ENCODE measurements around the gene PCYT2.

DNA sequence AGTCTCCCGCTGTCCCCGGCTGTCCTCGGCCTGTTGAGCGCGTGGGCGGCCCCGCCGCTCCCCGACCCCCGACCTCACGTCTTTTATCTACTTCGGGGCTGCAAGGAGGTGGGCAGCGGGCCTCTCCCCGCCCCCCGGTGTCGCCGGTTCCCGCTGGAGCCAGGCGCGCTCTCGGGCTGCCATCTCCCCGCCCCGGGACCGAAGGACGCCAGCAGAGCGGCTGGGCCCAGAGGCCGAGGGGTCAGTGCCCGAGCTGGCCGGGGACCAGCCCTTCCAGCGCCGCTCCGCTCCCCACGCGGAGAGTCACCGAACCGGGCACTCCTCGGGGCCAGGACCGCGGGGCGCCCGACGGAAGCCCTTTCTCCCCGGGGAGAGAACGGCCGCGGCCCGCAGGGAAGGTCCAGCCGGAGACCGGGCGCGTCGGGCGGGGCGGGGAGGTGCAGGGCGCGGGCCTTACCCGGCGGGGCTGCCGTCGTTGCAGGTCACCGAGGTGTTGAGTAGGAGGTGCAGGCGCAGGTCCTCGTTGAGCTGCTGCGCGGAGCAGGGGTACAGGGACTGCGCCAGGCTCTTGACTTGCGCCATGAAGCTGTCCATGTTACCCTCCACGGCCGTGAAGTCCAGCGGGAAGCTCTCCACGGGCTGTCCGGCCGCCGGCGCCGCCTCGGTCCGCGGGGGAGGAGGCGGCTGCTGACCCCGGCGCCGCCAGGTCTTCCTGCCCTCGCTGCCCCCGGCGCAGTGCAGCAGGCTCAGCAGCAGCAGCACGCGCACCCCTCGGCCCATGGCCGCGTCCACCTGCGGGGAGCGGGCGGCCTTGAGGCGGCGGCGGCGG lies 49.1 kb upstream of the PCYT2 start:
- TF ChIP-seq, protein P1, sequence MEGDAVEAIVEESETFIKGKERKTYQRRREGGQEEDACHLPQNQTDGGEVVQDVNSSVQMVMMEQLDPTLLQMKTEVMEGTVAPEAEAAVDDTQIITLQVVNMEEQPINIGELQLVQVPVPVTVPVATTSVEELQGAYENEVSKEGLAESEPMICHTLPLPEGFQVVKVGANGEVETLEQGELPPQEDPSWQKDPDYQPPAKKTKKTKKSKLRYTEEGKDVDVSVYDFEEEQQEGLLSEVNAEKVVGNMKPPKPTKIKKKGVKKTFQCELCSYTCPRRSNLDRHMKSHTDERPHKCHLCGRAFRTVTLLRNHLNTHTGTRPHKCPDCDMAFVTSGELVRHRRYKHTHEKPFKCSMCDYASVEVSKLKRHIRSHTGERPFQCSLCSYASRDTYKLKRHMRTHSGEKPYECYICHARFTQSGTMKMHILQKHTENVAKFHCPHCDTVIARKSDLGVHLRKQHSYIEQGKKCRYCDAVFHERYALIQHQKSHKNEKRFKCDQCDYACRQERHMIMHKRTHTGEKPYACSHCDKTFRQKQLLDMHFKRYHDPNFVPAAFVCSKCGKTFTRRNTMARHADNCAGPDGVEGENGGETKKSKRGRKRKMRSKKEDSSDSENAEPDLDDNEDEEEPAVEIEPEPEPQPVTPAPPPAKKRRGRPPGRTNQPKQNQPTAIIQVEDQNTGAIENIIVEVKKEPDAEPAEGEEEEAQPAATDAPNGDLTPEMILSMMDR (IDR thresholded peaks at IDR 0.05) = no peak
- no peak for TF ChIP-seq POLR2A (IDR thresholded peaks at IDR 0.05)

Data from uterus (tissue), 2 donors.